Mesodermal cell (in vitro differentiated cells): ENCODE results near the gene APOLD1.

Experiments used
- H3K27ac ChIP-seq: 2 replicates; pipeline ENCODE4 v1.7.0; 2013; ENCODE audit warnings: mild to moderate bottlenecking, low read depth, low read length, moderate library complexity; ENCODE audit not compliant: severe bottlenecking
- H3K36me3 ChIP-seq: 2 replicates; pipeline ENCODE4 v1.7.1; 2013; ENCODE audit warnings: mild to moderate bottlenecking, low read length, moderate library complexity; ENCODE audit not compliant: control insufficient read depth, insufficient read depth
- H3K4me1 ChIP-seq: one replicate; pipeline ENCODE4 v1.7.1; 2013; ENCODE audit warnings: mild to moderate bottlenecking, low read length; ENCODE audit not compliant: insufficient read depth, control insufficient read depth, poor library complexity, severe bottlenecking
- H3K4me3 ChIP-seq: 2 replicates; pipeline ENCODE4 v1.7.0; 2013; ENCODE audit warnings: low read length, control low read depth, mild to moderate bottlenecking; ENCODE audit not compliant: insufficient read depth, poor library complexity, severe bottlenecking; ENCODE audit errors: extremely low read depth
- H3K9me3 ChIP-seq: 2 replicates; pipeline ENCODE4 v1.7.1; 2013; ENCODE audit warnings: mild to moderate bottlenecking, low read length, moderate library complexity; ENCODE audit not compliant: control insufficient read depth
- WGBS, 2 experiments: methylation state at CpG; one replicate each; pipeline ENCODE4 v1.1.5; 2013; ENCODE audit warnings: missing lambda C conversion rate in 2 of 2; ENCODE audit not compliant: insufficient coverage in 2 of 2; 5-methylcytosine and 5-hydroxymethylcytosine counted together

Gene APOLD1

DNA sequence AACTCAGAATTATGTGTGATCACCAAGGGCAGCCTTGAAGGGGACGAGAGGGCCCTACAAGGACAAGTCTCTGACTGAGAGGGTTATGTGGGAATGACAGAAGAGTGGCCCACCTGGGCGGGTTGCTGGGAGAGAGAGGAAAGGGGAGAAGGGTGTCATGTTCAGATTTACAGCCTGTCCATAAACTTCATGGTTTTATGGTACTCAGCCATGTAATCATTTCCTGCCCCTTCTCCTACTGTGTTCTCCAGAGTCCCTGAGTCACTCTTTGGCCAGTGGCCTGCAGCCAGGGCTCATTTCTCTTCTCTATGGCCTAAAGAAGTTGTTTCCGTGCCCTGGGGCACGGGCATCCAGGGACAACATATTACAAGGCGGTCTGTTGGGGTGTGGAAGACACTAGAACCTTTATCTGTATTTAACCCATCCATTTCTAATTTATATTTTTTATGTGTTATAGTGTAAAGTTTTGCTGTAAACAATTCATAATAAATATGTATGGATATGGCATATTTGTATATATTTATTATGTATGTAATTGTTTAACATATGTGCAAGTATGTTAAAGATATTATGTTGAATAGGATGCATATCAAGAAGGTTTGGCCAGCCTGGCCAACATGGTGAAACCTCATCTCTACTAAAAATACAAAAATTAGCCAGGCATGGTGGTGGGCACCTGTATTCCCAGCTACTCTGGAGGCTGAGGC is 54.6 kb downstream of the APOLD1 start:
- H3K27ac ChIP-seq, result no peak overlapping the region
- WGBS, 2 experiments, result 100% methylated on average over 1 to 3 of the region's 5 CpGs
- peaks cover 16% of the 10 kb centered on the region for H3K36me3 ChIP-seq
- no peaks in the 10 kb centered on the region for H3K9me3 ChIP-seq
- H3K4me1 ChIP-seq, result peaks cover 16% of the 10 kb centered on the region
- no peak overlapping the region for H3K4me3 ChIP-seq

DNA sequence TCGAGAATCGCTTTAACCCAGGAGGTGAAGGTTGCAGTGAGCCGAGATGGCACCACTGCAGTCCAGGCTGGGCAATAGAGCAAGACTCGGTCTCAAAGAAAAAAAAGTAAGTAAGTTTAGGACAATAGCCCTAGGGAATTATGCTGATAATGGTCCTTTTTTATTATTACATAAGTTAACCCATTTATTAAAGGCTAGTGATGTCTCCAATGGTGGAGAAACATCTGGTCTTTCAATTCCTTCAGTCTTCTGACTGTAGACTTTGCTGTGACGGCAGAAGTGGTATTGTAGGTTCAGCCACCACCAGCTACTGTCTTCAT is 55.1 kb downstream of the APOLD1 start:
- H3K36me3 ChIP-seq, result peaks cover 11% of the 10 kb centered on the region
- 88 to 97% methylated on average over 3 to 4 of the region's 5 CpGs for WGBS, 2 experiments
- H3K9me3 ChIP-seq, result no peaks in the 10 kb centered on the region
- H3K4me3 ChIP-seq, result no peak overlapping the region
- H3K4me1 ChIP-seq, result peaks cover 11% of the 10 kb centered on the region
- no peak overlapping the region for H3K27ac ChIP-seq
